ENCODE measurements around the gene OR4C15.

Gene OR4C15

GRCh38 chr11:55554169-55554568, at the start of gene OR4C15:
OR4C15 (plus strand) TSS chr11:55554469; CDS start chr11:55554469, 0 bp downstream.
- DNase-seq (ENCODE audit: low read depth, low spot score), result no peak

- DNase-seq (ENCODE audit: low read depth, low spot score), result no peak
These were observed 17.6 kb downstream of the OR4C15 start, which contains the start of gene OR4C16 for GRCh38 chr11:55571828-55572227. OR4C16 (plus strand) TSS chr11:55572128; CDS start chr11:55572128, 0 bp downstream.

DNA sequence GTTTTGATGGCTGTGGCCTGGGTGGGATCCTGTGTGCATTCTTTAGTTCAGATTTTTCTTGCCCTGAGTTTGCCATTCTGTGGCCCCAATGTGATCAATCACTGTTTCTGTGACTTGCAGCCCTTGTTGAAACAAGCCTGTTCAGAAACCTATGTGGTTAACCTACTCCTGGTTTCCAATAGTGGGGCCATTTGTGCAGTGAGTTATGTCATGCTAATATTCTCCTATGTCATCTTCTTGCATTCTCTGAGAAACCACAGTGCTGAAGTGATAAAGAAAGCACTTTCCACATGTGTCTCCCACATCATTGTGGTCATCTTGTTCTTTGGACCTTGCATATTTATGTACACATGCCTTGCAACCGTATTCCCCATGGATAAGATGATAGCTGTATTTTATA, 18.3 kb downstream of the OR4C15 start:
- no peak for DNase-seq (ENCODE audit: low read depth, low spot score)
